Choroid plexus epithelial cell (primary cell): ENCODE measurements around the gene DLGAP1.

Experiments used
- DNase-seq: peaks from one replicate; pipeline ENCODE4 v3.0.0-alpha.2; 2010; ENCODE audit warnings: low read depth
- H3K4me3 ChIP-seq: 2 replicates; pipeline ENCODE4 v1.5.1; 2011; ENCODE audit warnings: low read depth, mild to moderate bottlenecking, control low read depth, low read length, moderate library complexity
- TF ChIP-seq, protein P1 (sequence below): conservative IDR thresholded peaks from 2 replicates; pipeline ENCODE4 v1.5.1; 2011; ENCODE audit warnings: low read depth, mild to moderate bottlenecking, control low read depth, inconsistent platforms, low read length, moderate library complexity

Gene DLGAP1

DNA sequence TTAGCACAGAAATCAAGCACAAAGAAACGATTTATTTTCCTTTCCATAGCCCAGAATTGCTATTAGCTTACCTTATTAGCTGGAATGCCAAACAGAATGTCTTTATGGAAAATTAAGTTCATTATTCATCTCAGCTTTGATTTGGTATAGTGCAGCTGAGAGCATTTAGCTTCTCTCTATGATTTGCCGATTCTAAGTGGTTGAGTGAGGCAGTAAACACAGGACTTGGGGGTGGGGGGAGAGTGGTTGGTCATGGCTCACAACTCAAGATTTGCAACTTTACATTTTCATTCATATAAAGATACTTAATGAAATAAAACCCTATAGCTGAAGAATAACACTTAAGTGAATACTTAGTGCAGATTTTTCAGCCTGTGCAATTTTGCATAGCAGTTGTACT is 609.9 kb downstream of the DLGAP1 start:
- no peak overlapping the region for H3K4me3 ChIP-seq
- TF ChIP-seq, protein P1, sequence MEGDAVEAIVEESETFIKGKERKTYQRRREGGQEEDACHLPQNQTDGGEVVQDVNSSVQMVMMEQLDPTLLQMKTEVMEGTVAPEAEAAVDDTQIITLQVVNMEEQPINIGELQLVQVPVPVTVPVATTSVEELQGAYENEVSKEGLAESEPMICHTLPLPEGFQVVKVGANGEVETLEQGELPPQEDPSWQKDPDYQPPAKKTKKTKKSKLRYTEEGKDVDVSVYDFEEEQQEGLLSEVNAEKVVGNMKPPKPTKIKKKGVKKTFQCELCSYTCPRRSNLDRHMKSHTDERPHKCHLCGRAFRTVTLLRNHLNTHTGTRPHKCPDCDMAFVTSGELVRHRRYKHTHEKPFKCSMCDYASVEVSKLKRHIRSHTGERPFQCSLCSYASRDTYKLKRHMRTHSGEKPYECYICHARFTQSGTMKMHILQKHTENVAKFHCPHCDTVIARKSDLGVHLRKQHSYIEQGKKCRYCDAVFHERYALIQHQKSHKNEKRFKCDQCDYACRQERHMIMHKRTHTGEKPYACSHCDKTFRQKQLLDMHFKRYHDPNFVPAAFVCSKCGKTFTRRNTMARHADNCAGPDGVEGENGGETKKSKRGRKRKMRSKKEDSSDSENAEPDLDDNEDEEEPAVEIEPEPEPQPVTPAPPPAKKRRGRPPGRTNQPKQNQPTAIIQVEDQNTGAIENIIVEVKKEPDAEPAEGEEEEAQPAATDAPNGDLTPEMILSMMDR, result no peak

DNA sequence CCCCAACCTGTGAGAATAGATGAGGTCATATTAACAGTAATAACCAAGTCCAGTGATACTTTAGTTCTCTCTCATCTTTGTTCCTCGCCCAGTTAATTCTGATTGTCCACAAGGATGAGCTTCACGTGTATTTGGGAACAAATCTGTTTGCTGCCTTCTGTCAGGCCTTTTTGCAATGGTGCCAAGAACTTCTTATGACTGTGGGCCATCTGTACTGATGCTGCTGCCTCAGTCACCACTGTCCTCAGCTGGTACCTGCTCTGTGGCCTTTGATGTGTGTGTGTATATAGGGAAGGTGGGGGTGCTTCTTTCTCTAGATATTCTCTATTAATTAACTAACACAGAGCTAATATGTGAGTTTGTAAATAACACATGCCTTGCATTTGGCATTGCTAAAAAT is 612.3 kb downstream of the DLGAP1 start:
- TF ChIP-seq, protein P1, result no peak
- H3K4me3 ChIP-seq, result no peak overlapping the region
- DNase-seq, result no peak

More for the DNA sequence above, 609.9 kb downstream of the DLGAP1 start:
- DNase-seq, result no peak

DNA sequence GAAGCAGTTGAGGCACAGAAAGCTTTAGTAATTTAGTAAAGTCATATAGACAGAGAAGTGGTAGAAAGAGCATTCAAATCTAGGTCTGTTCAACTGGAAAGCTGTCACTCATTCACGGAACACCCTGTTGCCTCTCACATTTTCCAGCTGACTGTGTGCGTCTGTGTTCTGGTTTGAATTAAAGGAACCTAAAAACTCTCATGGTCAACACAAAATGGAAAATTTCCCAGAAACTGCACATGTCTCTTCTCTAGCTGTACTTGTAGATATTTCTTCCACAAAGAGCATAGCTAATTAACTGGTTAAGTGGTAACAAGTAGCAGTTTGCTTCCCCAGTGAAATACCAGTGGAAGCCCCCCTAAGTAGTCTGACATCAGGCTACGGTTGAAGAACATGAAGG is 614.3 kb downstream of the DLGAP1 start:
- no peak for DNase-seq
- no peak overlapping the region for H3K4me3 ChIP-seq
- TF ChIP-seq, protein P1, result no peak

DNA sequence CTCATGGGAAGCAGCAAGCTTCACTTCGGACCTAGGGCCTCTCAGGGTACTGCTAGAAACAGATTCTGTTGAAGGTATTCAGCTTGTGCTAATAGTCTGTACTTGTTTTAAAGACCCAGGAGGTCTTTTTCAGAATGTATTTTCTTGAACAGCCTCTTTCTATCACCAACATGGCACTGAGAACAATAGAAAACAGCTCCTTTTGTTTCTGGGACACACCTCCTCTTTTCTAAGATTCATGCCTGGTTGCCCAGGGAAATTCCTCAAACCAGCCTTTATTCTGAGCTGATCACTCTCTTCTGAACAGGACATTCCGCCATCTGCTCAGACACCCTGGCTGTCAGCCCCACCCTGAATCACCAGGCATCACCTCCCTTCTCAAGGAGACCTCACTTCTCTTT is 615.5 kb downstream of the DLGAP1 start:
- TF ChIP-seq, protein P1, result no peak
- DNase-seq, result no peak
- no peak overlapping the region for H3K4me3 ChIP-seq

DNA sequence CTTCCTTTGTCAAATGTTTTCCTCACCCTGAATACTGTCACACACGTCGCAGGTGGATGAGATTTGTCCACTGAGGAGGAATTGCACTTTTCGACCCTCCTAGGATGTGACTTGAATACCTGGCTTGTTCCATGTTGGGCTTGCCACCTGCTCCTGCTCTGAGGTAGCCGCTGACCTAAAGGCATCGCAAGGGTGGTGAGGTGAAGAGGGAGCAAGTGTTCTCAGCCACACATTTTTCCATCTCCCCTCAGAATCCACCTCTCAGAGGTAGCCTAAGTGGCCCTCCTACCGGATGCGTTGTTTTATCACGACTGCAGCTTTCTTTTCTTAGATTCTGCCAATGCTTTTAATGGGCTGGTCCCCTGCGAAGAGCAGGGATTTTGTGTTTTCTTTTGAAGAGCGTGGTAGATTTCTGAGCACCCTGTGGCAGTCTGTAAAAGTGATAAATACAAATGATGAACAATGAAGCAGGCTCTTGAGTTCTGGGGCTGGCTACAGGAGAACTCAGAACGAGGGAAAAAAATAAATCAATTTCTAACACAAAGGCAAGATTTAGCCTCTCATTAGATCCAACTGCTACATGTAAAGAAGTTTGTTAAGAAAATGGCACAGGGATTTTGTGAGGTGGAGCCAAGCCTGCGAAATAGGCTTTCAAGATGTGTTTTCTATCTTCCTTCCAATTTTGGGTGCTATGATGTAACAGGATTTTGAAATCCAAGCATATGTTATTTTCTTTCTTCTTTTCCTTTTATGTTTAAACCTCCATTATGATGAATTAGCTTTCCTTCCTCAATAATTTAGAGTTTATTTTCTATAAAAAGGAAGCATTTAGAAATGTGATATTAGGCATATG is 618.4 kb downstream of the DLGAP1 start:
- no peak for DNase-seq
- TF ChIP-seq, protein P1, result no peak
- no peak overlapping the region for H3K4me3 ChIP-seq

DNA sequence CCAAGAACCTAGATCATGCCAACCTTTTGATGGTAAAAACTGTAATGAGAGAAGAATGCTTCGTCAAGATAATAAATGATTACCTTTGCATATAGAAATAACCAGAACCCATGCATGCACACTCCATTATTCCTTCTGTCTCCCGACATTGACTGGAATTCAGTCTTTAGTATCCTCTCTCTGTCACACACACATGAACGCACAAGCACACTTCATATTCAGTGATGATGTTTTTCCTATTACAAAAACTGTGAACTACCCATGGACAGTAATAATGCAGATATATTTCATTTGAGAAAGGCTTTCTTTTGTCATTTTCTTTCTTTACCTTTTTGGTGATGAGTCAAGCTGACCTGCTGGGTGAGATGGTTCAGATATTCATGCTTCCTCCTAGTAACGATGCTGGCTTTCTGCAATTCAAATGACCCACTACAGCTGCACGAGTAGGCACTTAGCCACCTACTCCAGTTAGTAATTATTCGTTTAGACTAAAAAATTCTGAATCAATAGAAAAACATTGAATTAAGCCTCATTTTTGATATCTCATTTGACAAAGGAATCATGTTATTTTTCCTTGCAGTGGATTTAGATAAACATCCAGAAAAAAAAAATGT is 623.0 kb downstream of the DLGAP1 start:
- TF ChIP-seq, protein P1, result no peak
- DNase-seq, result no peak

More for the DNA sequence above, 623.0 kb downstream of the DLGAP1 start:
- H3K4me3 ChIP-seq, result no peak overlapping the region
